Sigmoid colon (tissue), 7 donors: Measurements from ENCODE around the gene FHOD3. TPM values are rescaled to one million over a fixed set of nuclear protein-coding genes. Genes with fewer than 3 reads are reported as not detected.

ENCODE experiments used
- DNase-seq: peaks from one replicate; pipeline ENCODE4 v3.0.0-alpha.2; 2019
- H3K27ac ChIP-seq, 4 donors: fragments of 200-600 bp; sonication (generic); one replicate each; pipeline ENCODE4 v1.5.1; 2016 to 2019; ENCODE audit warnings: mild to moderate bottlenecking in 1 of 4
- H3K27me3 ChIP-seq, 3 donors: fragments of 200-600 bp; sonication (generic); one replicate each; pipeline ENCODE4 v1.5.1; 2019; ENCODE audit warnings: mild to moderate bottlenecking in 1 of 3
- H3K36me3 ChIP-seq, 4 donors: fragments of 200-600 bp; sonication (generic); one replicate each; pipeline ENCODE4 v1.5.1; 2016 to 2019
- H3K4me1 ChIP-seq, 4 donors: fragments of 200-600 bp; sonication (generic); one replicate each; pipeline ENCODE4 v1.5.1; 2017 to 2019
- H3K4me3 ChIP-seq, 4 donors: fragments of 200-600 bp; sonication (generic); one replicate each; pipeline ENCODE4 v1.5.1; 2017 to 2019; ENCODE audit warnings: mild to moderate bottlenecking in 2 of 4, moderate library complexity in 1 of 4
- H3K9me3 ChIP-seq, 4 donors: fragments of 200-600 bp in 3 of 4; sonication (generic) in 3 of 4; one replicate each; pipeline versions ENCODE4 v1.5.1 to v1.6.1; 2013 to 2019
- CTCF ChIP-seq, 4 experiments: fragments of 450-650 bp in 3 of 4; fragments of 200-600 bp in 1 of 4; IDR thresholded peaks; one replicate each; pipeline ENCODE4 v1.5.1; 2016 to 2019; ENCODE audit warnings: antibody characterized with exemption in 4 of 4, mild to moderate bottlenecking in 3 of 4, moderate library complexity in 2 of 4
- EP300 ChIP-seq, 4 donors: sonication (generic); formaldehyde crosslinking; IDR thresholded peaks; one replicate each; pipeline ENCODE4 v1.6.1; 2017; ENCODE audit warnings: antibody characterized with exemption in 4 of 4
- POLR2A ChIP-seq, 2 donors: fragments of 450-650 bp; IDR thresholded peaks; one replicate each; pipeline ENCODE4 v1.6.1; 2016; ENCODE audit warnings: antibody characterized with exemption in 2 of 2, mild to moderate bottlenecking in 2 of 2, moderate library complexity in 2 of 2
- POLR2AphosphoS5 ChIP-seq, 4 donors: sonication (generic); formaldehyde crosslinking; IDR thresholded peaks; one replicate each; pipeline ENCODE4 v1.6.1; 2017; ENCODE audit warnings: antibody characterized with exemption in 4 of 4
- WGBS, 2 donors: extraction: QIAGEN DNeasy Blood & Tissue Kit; methylation state at CpG; one replicate each; pipeline ENCODE4 v1.1.7; 2013; 5-methylcytosine and 5-hydroxymethylcytosine counted together
- intact Hi-C: fragments of 100-400 bp; cut with DNase I; formaldehyde crosslinking; loops from one replicate; pipeline ENCODE4 v1.15.1; 2023
- polyA plus RNA-seq, 3 donors: library from polyadenylated mRNA; stranded (reverse); fragments of 200-250 nt; gene quantifications; one replicate each; pipeline ENCODE4 v1.2.3, GENCODE V29; 2013
- total RNA-seq, 4 donors: library from RNA; depleted of rRNA; stranded (reverse); fragments of >200 nt; gene quantifications; one replicate each; pipeline ENCODE4 v1.1.0, GENCODE V29; 2016
- donor health status: healthy with polysubstance abuse.
- donor health status: Bipolar disorder and iron deficiency.
- donor health status: healthy.

Gene FHOD3
- total and polyA plus RNA-seq, 7 donors: 1.2 to 24.9 (median 9.5) TPM

GRCh38 chr18:36408606-36409005, 111.1 kb downstream of the FHOD3 start:
- H3K4me3 ChIP-seq: no peak overlapping the region
- H3K9me3 ChIP-seq: no peaks in the 10 kb centered on the region
- H3K27me3 ChIP-seq: no peaks in the 10 kb centered on the region
- no peaks in the 10 kb centered on the region for H3K36me3 ChIP-seq
- DNase-seq: no peak
- WGBS, 2 donors: 96 to 97% methylated on average over 5 of the region's 5 CpGs
- H3K27ac ChIP-seq: no peak overlapping the region
- intact Hi-C loops: no loop called here
- no peak for TF ChIP-seq POLR2A (IDR thresholded peaks at IDR 0.05)
- no peak for TF ChIP-seq EP300 (IDR thresholded peaks at IDR 0.05)
- no peak for TF ChIP-seq POLR2AphosphoS5 (IDR thresholded peaks at IDR 0.05)
- no peak for TF ChIP-seq CTCF (IDR thresholded peaks at IDR 0.05)
- no peaks in the 10 kb centered on the region for H3K4me1 ChIP-seq

- no peak for DNase-seq
- Histone ChIP-seq H3K27ac (no peak overlapping the region), H3K27me3 (no peaks in the 10 kb centered on the region), H3K9me3 (no peaks in the 10 kb centered on the region), H3K36me3 (no peaks in the 10 kb centered on the region), H3K4me1 (no peaks in the 10 kb centered on the region), H3K4me3 (no peak overlapping the region)
- WGBS, 2 donors: 38 to 75% methylated on average over 5 of the region's 5 CpGs
- no peak for TF ChIP-seq POLR2AphosphoS5 (IDR thresholded peaks at IDR 0.05)
- no peak for TF ChIP-seq POLR2A (IDR thresholded peaks at IDR 0.05)
- no peak for TF ChIP-seq EP300 (IDR thresholded peaks at IDR 0.05)
- TF ChIP-seq CTCF (IDR thresholded peaks at IDR 0.05): no peak
- intact Hi-C loops: no loop called here
These were observed 112.3 kb downstream of the FHOD3 start for GRCh38 chr18:36409779-36410178.

DNA sequence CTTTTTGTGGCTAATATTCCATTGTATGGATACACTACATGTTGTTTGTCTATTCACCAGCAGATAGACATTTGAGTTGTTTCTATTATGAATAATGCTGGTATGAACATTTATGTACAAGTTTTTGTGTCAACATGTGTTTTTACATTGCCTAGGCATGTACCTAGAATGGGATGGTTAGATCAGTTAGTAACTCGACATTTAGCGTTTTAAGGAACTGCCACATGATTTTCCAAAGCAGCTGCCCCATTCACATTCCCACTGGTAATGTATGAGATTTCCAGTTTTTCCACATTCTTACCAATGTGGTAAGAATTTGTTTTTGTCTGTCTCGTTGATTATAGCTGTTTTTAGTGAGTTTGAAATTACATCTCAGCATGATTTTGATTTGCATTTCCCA, 112.8 kb downstream of the FHOD3 start:
- TF ChIP-seq POLR2AphosphoS5 (IDR thresholded peaks at IDR 0.05) (no peak), POLR2A (IDR thresholded peaks at IDR 0.05) (no peak), CTCF (IDR thresholded peaks at IDR 0.05) (no peak), EP300 (IDR thresholded peaks at IDR 0.05) (no peak)
- DNase-seq: no peak
- no peak overlapping the region for H3K27ac ChIP-seq
- H3K4me3 ChIP-seq: no peak overlapping the region
- 89 to 90% methylated on average over 3 of the region's 3 CpGs for WGBS, 2 donors
- no peaks in the 10 kb centered on the region for H3K27me3 ChIP-seq
- intact Hi-C loops: no loop called here
- no peaks in the 10 kb centered on the region for H3K9me3 ChIP-seq
- no peaks in the 10 kb centered on the region for H3K4me1 ChIP-seq
- H3K36me3 ChIP-seq: no peaks in the 10 kb centered on the region

GRCh38 chr18:36411745-36412168, 114.2 kb downstream of the FHOD3 start:
- Histone ChIP-seq H3K27me3 (no peaks in the 10 kb centered on the region), H3K4me1 (no peaks in the 10 kb centered on the region), H3K4me3 (no peak overlapping the region), H3K9me3 (no peaks in the 10 kb centered on the region), H3K27ac (no peak overlapping the region), H3K36me3 (no peaks in the 10 kb centered on the region)
- WGBS, 2 donors: 80 to 89% methylated on average over 3 of the region's 3 CpGs
- TF ChIP-seq POLR2AphosphoS5 (IDR thresholded peaks at IDR 0.05) (no peak), EP300 (IDR thresholded peaks at IDR 0.05) (no peak), POLR2A (IDR thresholded peaks at IDR 0.05) (no peak), CTCF (IDR thresholded peaks at IDR 0.05) (no peak)
- DNase-seq: no peak
- intact Hi-C loops: no loop called here

GRCh38 chr18:36412778-36413177, 115.3 kb downstream of the FHOD3 start:
- 88 to 96% methylated on average over 1 of the region's 1 CpG for WGBS, 2 donors
- Histone ChIP-seq H3K4me3 (no peak overlapping the region), H3K27me3 (no peaks in the 10 kb centered on the region), H3K36me3 (no peaks in the 10 kb centered on the region), H3K4me1 (no peaks in the 10 kb centered on the region), H3K27ac (no peak overlapping the region), H3K9me3 (no peaks in the 10 kb centered on the region)
- DNase-seq: no peak
- intact Hi-C loops: no loop called here
- no peak for TF ChIP-seq CTCF (IDR thresholded peaks at IDR 0.05)
- TF ChIP-seq POLR2A (IDR thresholded peaks at IDR 0.05): no peak
- no peak for TF ChIP-seq EP300 (IDR thresholded peaks at IDR 0.05)
- no peak for TF ChIP-seq POLR2AphosphoS5 (IDR thresholded peaks at IDR 0.05)
